ENCODE measurements around the gene ITGB2.

The ITGB2 gene

DNA sequence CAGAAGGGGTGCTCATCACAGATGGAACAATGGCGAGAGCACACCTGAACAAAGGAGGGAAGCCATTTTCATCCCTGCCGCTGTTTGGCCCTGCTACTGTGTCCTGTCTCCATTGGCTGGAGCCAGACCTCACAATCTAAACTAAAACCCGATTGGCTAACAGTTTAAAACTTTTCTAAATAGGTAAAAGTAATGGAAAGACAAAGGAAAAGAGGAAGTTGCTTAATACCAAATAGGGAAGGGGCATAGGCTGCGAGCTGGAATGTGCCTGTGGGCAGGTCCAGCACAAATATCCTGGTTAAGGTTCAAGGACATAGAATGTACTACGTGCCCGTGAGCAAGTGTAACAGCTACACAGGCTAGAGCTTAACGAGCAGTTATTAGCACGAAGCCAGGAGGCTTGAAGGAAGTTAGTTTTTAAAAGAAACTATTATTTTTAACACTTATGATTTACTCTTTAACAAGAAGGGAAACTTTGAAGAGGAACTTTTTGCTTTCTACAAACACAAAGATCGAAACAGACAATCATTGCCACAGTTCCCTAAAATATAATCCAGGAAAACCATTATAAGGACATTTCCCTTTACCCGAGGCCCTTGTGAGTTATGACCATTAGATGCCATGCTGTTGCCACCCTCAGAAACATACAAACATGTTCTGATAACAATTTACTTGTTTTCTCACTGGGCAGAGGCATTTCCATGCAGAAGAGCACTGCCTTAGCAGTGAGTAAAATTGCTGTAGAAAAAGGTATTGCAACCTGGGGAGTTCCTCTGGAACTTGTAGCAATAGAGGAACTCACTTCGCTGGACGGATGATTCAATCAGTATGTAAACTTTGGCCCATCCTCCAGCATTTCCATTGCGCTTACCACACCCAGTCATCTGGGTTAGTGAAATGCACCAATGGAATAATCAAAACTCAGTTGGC lies 42.4 kb downstream of the ITGB2 start:
- H3K27me3 ChIP-seq = peaks cover 12% of the 10 kb centered on the region; the same call in 1 of the 2 replicates
- H3K4me2 ChIP-seq = peak overlapping the region; percentile 18; the same call in 1 of the 2 replicates
- H3K27ac ChIP-seq = no peak overlapping the region
- H4K20me1 ChIP-seq = no peaks in the 10 kb centered on the region
- H3K9ac ChIP-seq = no peak overlapping the region
- no peak overlapping the region for H3K4me3 ChIP-seq
- H3K4me1 ChIP-seq = peaks cover 75% of the 10 kb centered on the region
- H3K9me3 ChIP-seq = no peaks in the 10 kb centered on the region
- no peak for TF ChIP-seq Cebpa-rat (IDR thresholded peaks at IDR 0.05)
- no peaks in the 10 kb centered on the region for H3K36me3 ChIP-seq

DNA sequence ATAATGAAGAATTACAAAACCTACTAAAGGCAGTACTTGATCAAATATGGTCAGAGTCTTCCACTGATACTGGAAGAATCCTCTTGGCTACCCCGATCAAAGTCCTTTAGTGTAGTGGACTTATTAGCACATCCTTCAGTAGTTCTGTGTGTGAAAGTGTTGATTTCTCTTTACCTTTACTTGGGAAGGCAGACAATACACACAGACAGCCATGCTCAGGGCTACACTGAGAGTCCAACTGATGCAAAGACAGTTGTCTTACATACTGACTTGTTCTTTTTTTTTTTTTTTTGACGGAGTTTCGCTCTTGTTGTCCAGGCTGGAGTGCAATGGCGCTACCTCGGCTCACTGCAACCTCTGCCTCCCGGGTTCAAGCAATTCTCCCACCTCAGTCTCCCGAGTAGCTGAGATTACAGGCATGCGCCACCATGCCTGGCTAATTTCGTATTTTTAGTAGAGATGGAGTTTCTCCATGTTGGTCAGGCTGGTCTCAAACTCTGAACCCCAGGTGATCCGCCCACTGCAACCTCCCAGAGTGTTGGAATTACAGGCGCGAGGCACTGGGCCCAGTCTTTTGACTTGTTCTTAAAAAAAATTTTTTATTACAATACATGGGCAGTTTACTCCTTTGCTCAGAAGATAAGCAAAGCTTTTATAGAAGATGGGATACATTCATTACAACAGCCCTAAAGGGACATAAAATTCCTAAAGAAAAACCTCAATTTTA lies 43.7 kb downstream of the ITGB2 start:
- Histone ChIP-seq H4K20me1 (peaks cover 11% of the 10 kb centered on the region), H3K4me1 (peaks cover 69% of the 10 kb centered on the region), H3K4me3 (no peak overlapping the region), H3K9me3 (no peaks in the 10 kb centered on the region), H3K27me3 (peaks cover 12% of the 10 kb centered on the region; the same call in 1 of the 2 replicates), H3K27ac (no peak overlapping the region), H3K9ac (no peak overlapping the region), H3K36me3 (no peaks in the 10 kb centered on the region), H3K4me2 (no peak overlapping the region)
- TF ChIP-seq Cebpa-rat (IDR thresholded peaks at IDR 0.05) = no peak

DNA sequence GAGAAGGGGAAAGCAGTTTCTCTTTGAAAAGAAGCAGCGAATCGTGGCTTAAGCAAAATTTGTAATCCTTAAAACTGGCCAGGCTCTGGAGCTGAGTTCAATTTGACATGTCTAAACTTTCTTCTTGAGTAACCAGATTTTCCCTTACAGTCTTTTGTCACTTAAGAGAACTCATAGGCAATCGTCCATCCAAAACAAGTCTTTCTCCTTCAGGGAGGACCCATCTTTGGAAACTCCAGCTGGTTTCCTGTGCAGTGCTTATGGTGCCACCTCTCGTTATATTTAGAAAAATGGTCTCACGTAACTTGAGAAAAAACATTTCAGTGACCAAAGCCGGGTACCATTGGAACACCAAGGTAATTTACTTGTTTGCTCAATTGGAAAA lies 45.4 kb downstream of the ITGB2 start:
- H3K27ac ChIP-seq = peak overlapping the region; percentile 91
- no peaks in the 10 kb centered on the region for H3K36me3 ChIP-seq
- peaks cover 12% of the 10 kb centered on the region; the same call in 1 of the 2 replicates for H3K27me3 ChIP-seq

DNA sequence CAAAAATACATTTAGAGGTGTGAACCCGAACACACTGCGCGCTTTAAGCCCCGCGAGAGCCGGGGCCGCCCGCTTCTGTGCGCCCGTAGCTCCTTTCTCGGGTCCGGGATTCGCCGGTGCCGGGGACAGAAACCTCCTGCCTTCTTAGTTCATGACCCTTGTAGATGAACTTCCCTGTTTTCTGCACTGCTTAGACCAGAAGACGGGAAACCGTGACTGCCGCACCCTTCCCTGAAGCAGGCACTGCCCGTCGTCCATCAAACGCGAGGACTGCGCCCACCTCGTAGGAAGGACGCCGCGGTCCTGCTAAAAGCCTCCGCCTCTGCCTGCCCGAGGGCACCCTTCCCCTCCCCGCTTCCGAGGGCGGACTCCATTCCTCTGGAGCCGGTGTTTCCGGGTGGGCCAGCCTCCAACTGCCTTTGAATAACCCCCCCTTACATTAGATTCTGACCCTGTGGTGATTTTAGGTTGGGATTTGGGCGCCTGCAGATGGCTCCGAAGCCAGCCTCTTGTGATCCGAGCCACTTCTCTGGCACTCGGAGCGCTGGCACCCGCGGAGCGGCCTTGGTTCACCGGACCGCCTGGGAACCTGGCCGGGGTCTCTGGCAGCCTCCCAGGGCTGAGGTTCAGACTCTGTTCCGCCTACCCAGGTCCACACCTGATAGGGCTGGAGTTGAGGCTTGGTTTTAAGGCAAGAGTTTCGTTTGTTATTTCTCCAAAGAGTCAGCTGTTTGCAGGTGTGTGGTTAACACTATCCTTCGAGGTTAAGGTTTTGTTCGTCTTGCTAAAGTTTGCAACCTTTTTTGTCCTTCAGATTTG lies 46.0 kb downstream of the ITGB2 start:
- Histone ChIP-seq H3K36me3 (0 out of 2 replicates have a peak, but pooled peaks cover 6% of the 10 kb centered on the region), H3K4me2 (peak overlapping the region; percentile 99), H3K4me3 (peak overlapping the region; percentile 85), H3K9ac (peak overlapping the region; percentile 90), H4K20me1 (peaks cover 35% of the 10 kb centered on the region), H3K27ac (peak overlapping the region; percentile 91), H3K27me3 (peaks cover 12% of the 10 kb centered on the region; the same call in 1 of the 2 replicates), H3K9me3 (no peaks in the 10 kb centered on the region), H3K4me1 (peaks cover 69% of the 10 kb centered on the region)
- no peak for TF ChIP-seq Cebpa-rat (IDR thresholded peaks at IDR 0.05)

More for the DNA sequence above, 45.4 kb downstream of the ITGB2 start:
- H3K9me3 ChIP-seq = no peaks in the 10 kb centered on the region
- no peak for TF ChIP-seq Cebpa-rat (IDR thresholded peaks at IDR 0.05)
- peak overlapping the region; percentile 99 for H3K4me2 ChIP-seq
- peaks cover 29% of the 10 kb centered on the region for H4K20me1 ChIP-seq
- peaks cover 69% of the 10 kb centered on the region for H3K4me1 ChIP-seq
- peak overlapping the region; percentile 90 for H3K9ac ChIP-seq
- H3K4me3 ChIP-seq = peak overlapping the region; percentile 85

DNA sequence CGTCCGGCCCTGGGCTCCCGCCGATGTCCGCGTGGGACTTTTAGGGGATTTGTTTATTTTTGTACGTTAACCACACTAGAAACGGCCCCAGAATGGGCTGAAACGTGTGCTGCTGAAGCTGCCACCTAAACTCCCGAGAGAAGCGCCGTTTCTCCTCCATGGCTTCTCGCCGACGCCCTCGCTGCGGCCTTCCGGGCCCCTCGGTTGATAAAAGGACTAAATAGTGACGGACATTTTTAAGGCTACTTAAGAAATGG lies 46.5 kb downstream of the ITGB2 start:
- peaks cover 12% of the 10 kb centered on the region; the same call in 1 of the 2 replicates for H3K27me3 ChIP-seq
- H3K4me1 ChIP-seq = peaks cover 69% of the 10 kb centered on the region
- no peaks in the 10 kb centered on the region for H3K9me3 ChIP-seq
- TF ChIP-seq Cebpa-rat (IDR thresholded peaks at IDR 0.05) = no peak
- peak overlapping the region; percentile 90 for H3K9ac ChIP-seq
- peak overlapping the region; percentile 91 for H3K27ac ChIP-seq
- peak overlapping the region; percentile 85 for H3K4me3 ChIP-seq
- H3K4me2 ChIP-seq = peak overlapping the region; percentile 99
- 0 out of 2 replicates have a peak, but pooled peaks cover 7% of the 10 kb centered on the region for H3K36me3 ChIP-seq
- peaks cover 40% of the 10 kb centered on the region for H4K20me1 ChIP-seq

DNA sequence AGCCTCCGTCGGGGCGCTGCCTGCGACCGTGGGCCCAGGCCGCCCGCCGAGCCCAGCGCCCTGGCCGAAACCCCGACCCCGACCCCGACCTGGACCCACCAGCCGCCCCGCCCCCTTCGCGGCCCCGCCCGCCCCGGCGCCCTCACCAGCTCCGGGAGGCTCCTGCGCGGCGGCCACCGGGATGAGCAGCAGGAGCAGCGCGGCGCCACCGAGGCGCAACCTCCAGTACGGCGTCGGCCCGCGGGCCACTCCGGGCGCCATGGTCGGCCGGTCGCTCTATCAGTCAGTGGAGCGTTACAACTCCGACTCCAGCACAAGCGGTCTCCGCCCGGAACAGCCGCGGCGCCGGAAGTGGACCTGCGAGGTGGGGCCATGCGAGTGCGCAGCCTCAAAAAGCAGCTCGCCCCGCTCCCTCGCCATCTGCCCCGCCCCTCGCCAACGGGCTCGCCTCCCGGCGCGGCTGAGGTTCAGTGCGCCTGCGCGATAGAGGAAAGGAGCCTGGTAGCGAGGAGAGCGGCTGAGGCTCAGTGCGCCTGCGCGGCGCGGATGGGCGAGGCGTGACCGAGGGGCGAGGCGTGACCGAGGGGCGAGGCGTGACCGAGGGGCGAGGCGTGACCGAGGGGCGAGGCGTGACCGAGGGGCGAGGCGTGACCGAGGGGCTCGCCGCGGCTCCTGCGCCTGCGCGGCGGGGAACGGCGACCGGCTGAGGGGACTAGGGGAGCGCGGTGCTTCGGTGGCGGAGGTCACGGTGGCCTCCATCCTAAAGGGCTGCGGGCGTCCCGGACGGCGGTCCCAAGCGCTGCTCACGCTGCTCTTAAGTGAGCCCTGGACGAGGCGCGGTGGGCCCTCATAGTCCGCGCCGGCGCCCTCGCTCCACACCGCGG lies 47.1 kb downstream of the ITGB2 start, which contains the start of gene PTTG1IP:
PTTG1IP (minus strand) TSS at position 335 of the 884 bp plus-strand sequence; CDS start at position 261, 74 bp downstream.
- Histone ChIP-seq H3K9ac (peak within 1 kb of the TSS; percentile 90), H3K4me1 (peaks cover 73% of the 10 kb centered on the region), H3K36me3 (0 out of 2 replicates have a peak, but pooled peaks cover 7% of the 10 kb centered on the region), H3K27me3 (peaks cover 12% of the 10 kb centered on the region; the same call in 1 of the 2 replicates), H3K4me3 (peak within 1 kb of the TSS; percentile 85), H3K9me3 (no peaks in the 10 kb centered on the region), H3K27ac (peak within 1 kb of the TSS; percentile 91), H4K20me1 (peaks cover 46% of the 10 kb centered on the region), H3K4me2 (peak within 1 kb of the TSS; percentile 99)
- no peak for TF ChIP-seq Cebpa-rat (IDR thresholded peaks at IDR 0.05)

DNA sequence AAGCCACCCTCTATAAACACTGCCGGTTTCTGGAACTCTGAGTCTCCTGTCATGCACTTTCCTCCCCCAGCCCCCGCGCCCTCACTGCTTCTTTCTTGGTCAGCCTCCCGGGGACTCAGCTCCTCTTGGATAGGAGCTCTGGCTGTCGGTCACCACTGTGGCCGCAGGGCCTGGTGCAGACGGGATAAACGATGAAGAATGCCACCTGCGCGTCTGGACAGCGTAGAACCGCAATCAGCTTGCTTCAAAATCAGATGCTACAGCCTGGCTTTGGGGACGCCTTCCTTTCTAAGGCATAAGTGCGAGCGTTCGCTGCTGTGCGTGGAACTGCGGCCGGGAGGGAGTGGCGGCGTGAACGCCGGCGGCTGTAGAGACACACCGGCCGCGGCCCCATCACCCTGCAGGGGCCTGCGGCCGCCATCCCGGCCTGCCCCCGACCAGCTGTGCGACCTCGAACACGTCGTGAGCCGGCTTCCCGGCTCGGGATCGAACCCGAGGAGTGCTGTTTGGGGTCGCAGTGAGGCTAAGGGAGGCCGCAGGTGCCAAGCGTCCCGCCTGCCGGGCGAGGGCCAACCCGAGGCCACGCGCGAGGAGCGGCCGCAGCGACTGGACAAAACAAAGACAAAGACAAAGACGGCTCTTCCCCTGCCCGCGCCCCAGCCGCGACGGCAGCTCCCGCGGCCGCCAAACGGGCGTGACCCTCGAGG lies 47.9 kb downstream of the ITGB2 start:
- Histone ChIP-seq H3K27me3 (peaks cover 12% of the 10 kb centered on the region; the same call in 1 of the 2 replicates), H3K4me2 (peak overlapping the region; percentile 96), H3K36me3 (0 out of 2 replicates have a peak, but pooled peaks cover 14% of the 10 kb centered on the region), H4K20me1 (peaks cover 54% of the 10 kb centered on the region), H3K27ac (peak overlapping the region; percentile 89), H3K4me3 (peak overlapping the region; percentile 85), H3K9me3 (no peaks in the 10 kb centered on the region), H3K9ac (peak overlapping the region; percentile 90), H3K4me1 (peaks cover 73% of the 10 kb centered on the region)
- TF ChIP-seq Cebpa-rat (IDR thresholded peaks at IDR 0.05) = no peak

DNA sequence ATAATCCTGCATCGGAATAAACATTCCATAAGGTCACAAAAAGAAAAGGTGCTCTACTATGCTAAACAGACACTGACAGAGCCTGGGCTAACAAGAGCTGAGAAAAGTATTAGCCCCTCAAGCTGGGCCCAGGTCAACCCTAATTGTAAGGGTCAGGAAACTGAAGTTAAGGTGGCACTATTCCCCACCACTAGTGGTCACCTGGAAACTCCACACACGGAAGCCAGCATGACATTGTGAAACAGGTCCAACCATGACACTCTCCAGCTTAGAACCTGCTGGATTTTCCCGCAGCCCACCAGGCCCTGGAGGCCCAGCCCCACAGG lies 48.4 kb downstream of the ITGB2 start:
- Histone ChIP-seq H3K4me2 (peak overlapping the region; percentile 96), H4K20me1 (peaks cover 59% of the 10 kb centered on the region), H3K27ac (peak overlapping the region; percentile 89), H3K9ac (peak overlapping the region; percentile 90), H3K4me3 (peak overlapping the region; percentile 85), H3K9me3 (no peaks in the 10 kb centered on the region), H3K4me1 (peaks cover 78% of the 10 kb centered on the region), H3K36me3 (peaks cover 19% of the 10 kb centered on the region; the same call in 1 of the 2 replicates), H3K27me3 (peaks cover 12% of the 10 kb centered on the region; the same call in 1 of the 2 replicates)
- TF ChIP-seq Cebpa-rat (IDR thresholded peaks at IDR 0.05) = no peak
